ENCODE results near the gene IPO9.

The IPO9 gene

GRCh38 chr1:201828820-201829774, at the start of gene IPO9:
Gene IPO9, plus strand, starts transcription at chr1:201829157. Its CDS starts 53 bp downstream, at chr1:201829210.
- DNase-seq, result peak; percentile 94

- no peak for DNase-seq
These were observed 49.5 kb upstream of the IPO9 start for GRCh38 chr1:201779351-201779880.

GRCh38 chr1:201780952-201781351, 48.0 kb upstream of the IPO9 start:
- DNase-seq, result no peak

- no peak for DNase-seq
These were observed 47.5 kb upstream of the IPO9 start for GRCh38 chr1:201781437-201781836.

- DNase-seq, result no peak
These were observed 46.6 kb upstream of the IPO9 start for GRCh38 chr1:201782353-201782752.

GRCh38 chr1:201783058-201783457, 45.9 kb upstream of the IPO9 start:
- no peak for DNase-seq

- DNase-seq, result no peak
These were observed 45.4 kb upstream of the IPO9 start for GRCh38 chr1:201783572-201783971.

- no peak for DNase-seq
These were observed 43.7 kb upstream of the IPO9 start for GRCh38 chr1:201785291-201785690.

- DNase-seq, result no peak
These were observed 42.1 kb upstream of the IPO9 start for GRCh38 chr1:201786824-201787223.

GRCh38 chr1:201788296-201788695, 40.7 kb upstream of the IPO9 start:
- DNase-seq, result no peak

GRCh38 chr1:201789245-201789644, 39.7 kb upstream of the IPO9 start:
- no peak for DNase-seq

- no peak for DNase-seq
These were observed 38.7 kb upstream of the IPO9 start for GRCh38 chr1:201790261-201790660.

- peak; percentile 27 for DNase-seq
These were observed 37.7 kb upstream of the IPO9 start for GRCh38 chr1:201791051-201791778.

GRCh38 chr1:201791779-201792173, 37.2 kb upstream of the IPO9 start:
- DNase-seq, result peak; percentile 48

GRCh38 chr1:201792534-201793305, 36.2 kb upstream of the IPO9 start:
- DNase-seq, result peak; percentile 85

- DNase-seq, result no peak
These were observed 35.5 kb upstream of the IPO9 start for GRCh38 chr1:201793306-201793925.

GRCh38 chr1:201795066-201795465, 33.9 kb upstream of the IPO9 start:
- no peak for DNase-seq

GRCh38 chr1:201800246-201800645, 28.7 kb upstream of the IPO9 start:
- no peak for DNase-seq

- no peak for DNase-seq
These were observed 22.2 kb upstream of the IPO9 start for GRCh38 chr1:201806801-201807200.

- DNase-seq, result no peak
These were observed 20.9 kb upstream of the IPO9 start for GRCh38 chr1:201807958-201808632.

GRCh38 chr1:201808633-201808990, 20.3 kb upstream of the IPO9 start:
- no peak for DNase-seq

- no peak for DNase-seq
These were observed 19.1 kb upstream of the IPO9 start for GRCh38 chr1:201809876-201810275.

Measured in DMS153 (cell line).